Lower leg skin (tissue), 3 donors: ENCODE measurements around the gene ADGRF5.

Experiments
- POLR2A ChIP-seq, 2 donors: fragments of 450-650 bp; IDR thresholded peaks; one replicate each; pipeline ENCODE4 v1.6.1; 2016 to 2017; ENCODE audit warnings: antibody characterized with exemption in 2 of 2, mild to moderate bottlenecking in 1 of 2, moderate library complexity in 1 of 2
- TF ChIP-seq, protein P1 (sequence below), 3 donors: fragments of 450-650 bp; IDR thresholded peaks; one replicate each; pipeline ENCODE4 v1.5.1; 2016; ENCODE audit warnings: antibody characterized with exemption in 3 of 3, mild to moderate bottlenecking in 3 of 3, moderate library complexity in 2 of 3

DNA sequence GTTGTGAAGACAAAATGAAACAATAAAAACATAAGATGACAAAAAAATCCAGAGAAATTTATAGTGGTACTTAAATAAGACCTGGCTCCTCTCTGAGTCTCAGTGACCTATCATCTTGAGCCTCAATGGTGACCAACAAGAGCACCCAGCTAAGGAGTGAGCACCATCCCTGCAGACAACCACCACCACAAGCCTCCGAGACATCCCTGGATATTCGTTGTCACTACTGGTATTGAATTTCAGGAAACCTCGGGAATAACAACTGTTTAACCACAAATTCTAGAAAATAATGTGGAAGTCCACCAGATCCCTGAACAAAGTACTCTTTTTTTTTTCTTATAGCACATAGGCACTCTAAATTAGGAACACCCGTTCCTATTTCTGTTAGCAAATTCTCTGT is 32.2 kb upstream of the ADGRF5 start:
- TF ChIP-seq, protein P1, sequence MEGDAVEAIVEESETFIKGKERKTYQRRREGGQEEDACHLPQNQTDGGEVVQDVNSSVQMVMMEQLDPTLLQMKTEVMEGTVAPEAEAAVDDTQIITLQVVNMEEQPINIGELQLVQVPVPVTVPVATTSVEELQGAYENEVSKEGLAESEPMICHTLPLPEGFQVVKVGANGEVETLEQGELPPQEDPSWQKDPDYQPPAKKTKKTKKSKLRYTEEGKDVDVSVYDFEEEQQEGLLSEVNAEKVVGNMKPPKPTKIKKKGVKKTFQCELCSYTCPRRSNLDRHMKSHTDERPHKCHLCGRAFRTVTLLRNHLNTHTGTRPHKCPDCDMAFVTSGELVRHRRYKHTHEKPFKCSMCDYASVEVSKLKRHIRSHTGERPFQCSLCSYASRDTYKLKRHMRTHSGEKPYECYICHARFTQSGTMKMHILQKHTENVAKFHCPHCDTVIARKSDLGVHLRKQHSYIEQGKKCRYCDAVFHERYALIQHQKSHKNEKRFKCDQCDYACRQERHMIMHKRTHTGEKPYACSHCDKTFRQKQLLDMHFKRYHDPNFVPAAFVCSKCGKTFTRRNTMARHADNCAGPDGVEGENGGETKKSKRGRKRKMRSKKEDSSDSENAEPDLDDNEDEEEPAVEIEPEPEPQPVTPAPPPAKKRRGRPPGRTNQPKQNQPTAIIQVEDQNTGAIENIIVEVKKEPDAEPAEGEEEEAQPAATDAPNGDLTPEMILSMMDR (IDR thresholded peaks at IDR 0.05), result no peak
- no peak for TF ChIP-seq POLR2A (IDR thresholded peaks at IDR 0.05)
